Immature natural killer cell (primary cell): ENCODE measurements around the gene LRMDA. TPM values are rescaled to one million over a fixed set of nuclear protein-coding genes. Genes with fewer than 3 reads are reported as not detected.

Experiments
- DNase-seq, 3 donors: peaks; one replicate each; pipeline ENCODE4 v3.0.0; 2022; ENCODE audit warnings: mixed read lengths in 1 of 3
- H3K27ac Mint-ChIP-seq, 6 donors: one replicate each; pipeline ENCODE4 v1.8.0; 2020; ENCODE audit warnings: mixed read lengths in 6 of 6, mild to moderate bottlenecking in 5 of 6, inconsistent platforms in 4 of 6, moderate library complexity in 3 of 6
- H3K27me3 Mint-ChIP-seq, 3 donors: one replicate each; pipeline ENCODE4 v1.8.0; 2020 to 2021; ENCODE audit warnings: low read depth in 3 of 3, mild to moderate bottlenecking in 3 of 3, mixed read lengths in 3 of 3, moderate library complexity in 3 of 3, inconsistent platforms in 1 of 3
- H3K36me3 Mint-ChIP-seq, 3 donors: one replicate each; pipeline ENCODE4 v1.8.0; 2020; ENCODE audit warnings: mixed read lengths in 3 of 3, inconsistent platforms in 2 of 3, mild to moderate bottlenecking in 2 of 3
- H3K4me1 Mint-ChIP-seq, 2 donors: one replicate each; pipeline ENCODE4 v1.8.0; 2020; ENCODE audit warnings: inconsistent platforms in 2 of 2, mild to moderate bottlenecking in 2 of 2, mixed read lengths in 2 of 2, moderate library complexity in 1 of 2
- H3K4me3 Mint-ChIP-seq, 5 donors: one replicate each; pipeline ENCODE4 v1.8.0; 2020; ENCODE audit warnings: mild to moderate bottlenecking in 5 of 5, mixed read lengths in 5 of 5, inconsistent platforms in 3 of 5, moderate library complexity in 3 of 5
- H3K9me3 Mint-ChIP-seq, 6 donors: one replicate each; pipeline ENCODE4 v1.8.0; 2020; ENCODE audit warnings: mild to moderate bottlenecking in 6 of 6, mixed read lengths in 6 of 6, inconsistent platforms in 4 of 6, moderate library complexity in 3 of 6
- polyA plus RNA-seq, 3 donors: library from polyadenylated mRNA; unstranded; fragments of 300-500 nt; fragmentation: Illumina TruSeq; gene quantifications; one replicate each; pipeline ENCODE4 v1.2.3, GENCODE V29; 2021

The LRMDA gene
- polyA plus RNA-seq, 3 donors from 2014 or later, result 1.7 to 14.2 (median 2.3) TPM

DNA sequence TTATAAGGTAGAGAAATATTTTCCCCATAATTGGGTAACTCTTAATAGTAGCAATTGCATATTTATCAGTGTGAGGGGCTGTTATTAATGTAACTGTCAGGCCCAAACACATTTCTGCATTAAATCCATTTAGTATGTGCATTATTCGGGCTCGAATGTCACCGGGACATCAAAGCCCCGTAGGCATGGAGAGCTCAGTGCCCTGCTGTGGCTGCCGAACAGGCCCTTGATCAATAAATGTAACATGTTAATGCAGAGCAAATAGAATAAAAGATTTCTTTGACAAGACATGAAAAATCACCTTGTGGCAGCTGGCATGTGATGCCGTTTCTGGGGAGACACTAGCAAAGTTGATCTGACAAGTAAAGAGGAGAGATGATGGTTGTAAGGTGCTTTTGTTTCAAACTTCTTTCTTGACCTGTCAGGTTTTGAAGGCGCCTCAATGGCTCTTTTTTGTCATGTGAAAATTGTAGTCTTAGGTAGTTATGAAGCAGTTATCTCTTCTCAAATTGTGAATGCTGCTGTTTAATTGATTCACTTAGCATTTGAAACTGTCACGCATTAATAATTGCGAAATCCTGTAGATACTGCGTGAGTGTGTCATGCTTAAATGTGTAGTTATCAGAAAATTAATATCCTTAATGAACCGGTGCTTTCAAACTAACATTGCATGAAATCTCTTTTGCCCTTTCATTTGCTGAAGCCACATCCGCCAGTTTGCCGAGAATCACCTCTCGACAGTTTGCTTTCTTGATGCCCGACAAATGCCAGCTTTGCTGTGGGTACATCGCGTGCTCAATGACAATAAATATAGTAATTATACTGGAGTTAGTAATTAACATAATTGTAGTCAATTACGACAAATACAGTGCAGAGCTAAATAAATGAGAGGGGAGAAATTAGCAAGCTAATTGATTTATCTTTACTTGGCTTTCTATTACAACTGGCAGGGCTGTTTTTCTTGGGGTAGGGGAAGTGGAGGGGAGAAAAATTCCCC lies 19.5 kb downstream of the LRMDA start:
- H3K36me3 Mint-ChIP-seq, result no peaks in the 10 kb centered on the region
- H3K27me3 Mint-ChIP-seq, result peaks cover 0 to 16% (median 2%) of the 10 kb centered on the region in 3 donors
- DNase-seq, result no peak
- no peak overlapping the region for H3K27ac Mint-ChIP-seq
- H3K9me3 Mint-ChIP-seq, result peaks cover 0 to 10% (median 3%) of the 10 kb centered on the region in 6 donors
- no peak overlapping the region for H3K4me3 Mint-ChIP-seq
- H3K4me1 Mint-ChIP-seq, result no peaks in the 10 kb centered on the region

DNA sequence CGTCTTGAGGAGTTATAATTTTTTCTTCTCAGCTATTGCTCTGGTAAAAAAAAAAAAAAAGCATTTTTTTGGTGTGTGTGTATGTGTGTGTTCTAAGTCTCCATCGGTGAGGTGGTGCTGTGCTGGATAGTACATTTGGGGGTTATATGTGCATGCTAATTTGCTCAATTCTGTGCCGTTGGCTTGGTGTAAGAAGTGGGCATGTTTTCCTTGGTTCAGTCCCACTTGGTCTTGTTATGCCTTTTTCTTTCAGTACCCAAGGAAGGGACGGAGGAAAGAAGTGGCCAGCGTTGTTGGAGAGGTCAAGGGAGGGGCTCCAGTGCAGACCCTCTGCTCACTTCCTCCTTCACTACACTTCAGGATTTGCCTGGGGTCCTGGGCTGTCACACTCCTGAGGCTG lies 20.4 kb downstream of the LRMDA start:
- Mint-ChIP-seq H3K36me3 (no peaks in the 10 kb centered on the region), H3K4me1 (no peaks in the 10 kb centered on the region), H3K4me3 (no peak overlapping the region), H3K27ac (no peak overlapping the region), H3K9me3 (peaks cover 0 to 1% (median under 1%) of the 10 kb centered on the region in 6 donors), H3K27me3 (peaks cover 0 to 14% (median 2%) of the 10 kb centered on the region in 3 donors)
- DNase-seq, result no peak

DNA sequence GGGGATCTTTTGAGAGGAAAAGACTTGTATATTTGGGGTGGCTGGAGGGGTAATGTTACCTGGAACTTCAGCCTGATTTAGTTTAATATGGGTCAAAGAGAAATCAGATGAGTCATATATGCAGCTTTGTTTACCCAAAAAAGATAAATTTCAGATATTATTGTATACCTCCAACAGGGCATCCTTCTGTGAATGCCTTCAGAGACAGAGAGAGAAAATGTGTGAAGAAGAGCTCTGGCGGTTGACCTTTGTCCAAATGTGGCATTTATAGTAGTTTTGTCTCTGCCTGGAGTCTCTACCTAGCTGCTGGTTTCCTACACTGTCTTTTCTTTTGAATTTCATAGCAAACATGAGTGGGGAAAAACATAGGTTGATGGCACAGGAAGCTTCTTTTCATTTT lies 21.6 kb downstream of the LRMDA start:
- no peaks in the 10 kb centered on the region for H3K4me1 Mint-ChIP-seq
- H3K36me3 Mint-ChIP-seq, result no peaks in the 10 kb centered on the region
- DNase-seq, result no peak
- H3K27me3 Mint-ChIP-seq, result peaks cover 0 to 10% (median 2%) of the 10 kb centered on the region in 3 donors
- no peak overlapping the region for H3K27ac Mint-ChIP-seq
- H3K4me3 Mint-ChIP-seq, result no peak overlapping the region
- no peaks in the 10 kb centered on the region for H3K9me3 Mint-ChIP-seq

DNA sequence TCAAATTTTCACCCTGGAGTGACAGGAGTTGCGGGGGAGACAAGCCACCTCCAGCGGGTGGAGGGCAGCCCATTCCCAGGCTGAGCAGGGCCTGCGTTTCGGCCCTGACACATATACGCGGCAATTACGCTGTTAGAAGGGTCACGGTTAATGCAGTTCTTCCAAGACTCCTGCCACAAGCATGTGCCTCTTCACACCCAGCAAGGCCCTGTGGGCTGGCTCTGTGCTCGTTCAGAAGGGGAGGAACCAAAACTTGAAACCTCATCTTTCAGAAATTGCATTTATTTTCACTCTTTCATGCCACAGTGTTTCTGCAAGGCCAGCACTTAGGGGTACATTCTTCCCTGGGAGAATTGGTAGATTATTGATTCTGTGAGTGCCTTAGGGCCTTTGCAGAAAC lies 24.7 kb downstream of the LRMDA start:
- Mint-ChIP-seq H3K4me3 (no peak overlapping the region), H3K4me1 (no peaks in the 10 kb centered on the region), H3K9me3 (no peaks in the 10 kb centered on the region), H3K36me3 (no peaks in the 10 kb centered on the region), H3K27me3 (peaks cover 0 to 2% (median 1%) of the 10 kb centered on the region in 3 donors), H3K27ac (no peak overlapping the region)
- no peak for DNase-seq

DNA sequence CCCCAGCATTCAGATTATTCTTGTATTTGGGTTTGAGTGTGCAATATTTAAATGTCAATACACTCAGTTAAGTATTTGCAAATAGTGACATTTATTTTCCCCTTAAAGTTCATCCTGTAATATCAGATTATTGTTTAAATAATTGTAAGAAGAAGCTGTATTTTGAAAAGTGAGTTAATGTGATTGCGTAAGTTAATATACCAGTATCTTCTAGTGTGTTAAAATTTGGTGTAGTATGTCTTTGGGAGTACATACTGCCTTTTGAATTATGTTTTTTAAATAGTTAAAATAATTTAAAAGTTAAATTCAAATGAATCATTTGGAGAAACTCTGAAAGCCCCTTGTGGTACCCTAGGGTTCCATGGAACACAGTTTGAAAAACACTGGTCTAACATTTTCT lies 28.6 kb downstream of the LRMDA start:
- Mint-ChIP-seq H3K27ac (no peak overlapping the region), H3K4me3 (no peak overlapping the region), H3K4me1 (no peaks in the 10 kb centered on the region), H3K36me3 (no peaks in the 10 kb centered on the region), H3K9me3 (no peaks in the 10 kb centered on the region), H3K27me3 (peaks cover 0 to 2% (median 1%) of the 10 kb centered on the region in 3 donors)
- no peak for DNase-seq

DNA sequence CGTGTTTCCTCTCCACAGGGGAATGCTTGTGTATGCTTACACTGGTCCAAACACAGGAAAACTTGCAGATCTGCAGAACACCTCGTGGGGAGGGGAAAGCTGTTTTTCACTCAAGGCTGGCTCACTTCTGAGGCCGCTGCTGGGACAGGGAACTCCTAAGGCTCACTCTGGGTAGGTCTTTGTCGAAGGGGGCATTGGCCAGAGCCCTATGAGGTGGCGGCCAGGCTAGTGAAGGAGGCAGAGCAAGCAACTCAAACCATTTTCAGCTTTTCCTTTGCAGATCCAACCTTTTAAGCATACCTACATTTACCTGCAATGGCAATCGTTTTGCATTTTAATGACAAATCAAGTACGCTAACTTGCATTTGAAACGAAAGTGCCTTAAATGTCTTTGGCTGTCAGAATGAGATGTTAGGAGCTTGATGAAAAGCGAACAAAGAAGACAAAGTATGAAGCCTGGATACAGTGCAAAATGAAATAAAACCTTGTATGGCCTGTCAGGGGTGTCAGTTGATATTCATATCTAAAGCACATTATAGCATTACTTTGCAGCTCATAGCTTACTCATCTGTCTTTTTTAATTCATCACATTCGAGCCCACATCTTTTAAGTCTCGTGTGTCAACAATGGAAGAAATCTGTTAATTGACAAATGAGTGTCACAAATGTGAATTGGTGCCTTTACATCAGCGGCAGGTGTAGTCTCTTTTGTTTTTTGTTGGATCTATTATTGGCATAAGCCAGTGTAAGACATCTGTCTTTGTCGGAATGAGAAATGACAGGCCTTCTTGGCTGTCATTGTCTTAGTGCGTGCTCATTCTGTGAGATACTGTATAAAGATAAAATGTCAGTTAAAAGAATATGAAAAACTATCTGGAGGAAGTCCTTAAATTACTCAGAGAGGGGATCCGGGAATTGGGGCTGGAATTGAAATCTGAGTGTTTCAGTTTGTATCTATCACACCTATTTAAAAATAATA lies 30.5 kb downstream of the LRMDA start:
- DNase-seq, result no peak
- no peaks in the 10 kb centered on the region for H3K9me3 Mint-ChIP-seq
- H3K27me3 Mint-ChIP-seq, result peaks cover under 1 to 5% (median 1%) of the 10 kb centered on the region in 3 donors
- H3K4me1 Mint-ChIP-seq, result no peaks in the 10 kb centered on the region
- no peak overlapping the region for H3K27ac Mint-ChIP-seq
- H3K36me3 Mint-ChIP-seq, result no peaks in the 10 kb centered on the region
- no peak overlapping the region for H3K4me3 Mint-ChIP-seq

DNA sequence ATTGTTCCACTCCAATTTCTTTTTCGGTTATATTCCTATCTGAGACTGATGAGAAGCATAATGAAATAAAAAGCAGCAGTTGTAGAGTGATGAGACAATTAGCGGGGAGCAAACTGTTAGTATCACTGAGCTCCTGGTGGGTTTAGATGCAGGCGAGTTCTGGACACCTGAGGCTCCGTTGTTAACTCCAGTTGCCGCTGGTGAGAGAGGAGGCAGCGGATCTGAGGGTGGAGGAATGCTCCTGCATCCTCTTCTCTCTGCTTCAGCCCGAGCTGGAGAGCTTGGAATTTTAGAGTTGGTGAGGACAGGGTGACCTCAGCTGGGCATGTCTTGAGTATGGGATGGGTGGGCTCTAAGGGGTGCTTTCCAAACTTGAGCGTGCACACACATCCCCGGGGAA lies 31.4 kb downstream of the LRMDA start:
- H3K27me3 Mint-ChIP-seq, result peaks cover 3 to 6% (median 5%) of the 10 kb centered on the region in 3 donors
- DNase-seq, result no peak
- H3K4me3 Mint-ChIP-seq, result no peak overlapping the region
- no peaks in the 10 kb centered on the region for H3K9me3 Mint-ChIP-seq
- no peaks in the 10 kb centered on the region for H3K36me3 Mint-ChIP-seq
- H3K27ac Mint-ChIP-seq, result no peak overlapping the region
- no peaks in the 10 kb centered on the region for H3K4me1 Mint-ChIP-seq

DNA sequence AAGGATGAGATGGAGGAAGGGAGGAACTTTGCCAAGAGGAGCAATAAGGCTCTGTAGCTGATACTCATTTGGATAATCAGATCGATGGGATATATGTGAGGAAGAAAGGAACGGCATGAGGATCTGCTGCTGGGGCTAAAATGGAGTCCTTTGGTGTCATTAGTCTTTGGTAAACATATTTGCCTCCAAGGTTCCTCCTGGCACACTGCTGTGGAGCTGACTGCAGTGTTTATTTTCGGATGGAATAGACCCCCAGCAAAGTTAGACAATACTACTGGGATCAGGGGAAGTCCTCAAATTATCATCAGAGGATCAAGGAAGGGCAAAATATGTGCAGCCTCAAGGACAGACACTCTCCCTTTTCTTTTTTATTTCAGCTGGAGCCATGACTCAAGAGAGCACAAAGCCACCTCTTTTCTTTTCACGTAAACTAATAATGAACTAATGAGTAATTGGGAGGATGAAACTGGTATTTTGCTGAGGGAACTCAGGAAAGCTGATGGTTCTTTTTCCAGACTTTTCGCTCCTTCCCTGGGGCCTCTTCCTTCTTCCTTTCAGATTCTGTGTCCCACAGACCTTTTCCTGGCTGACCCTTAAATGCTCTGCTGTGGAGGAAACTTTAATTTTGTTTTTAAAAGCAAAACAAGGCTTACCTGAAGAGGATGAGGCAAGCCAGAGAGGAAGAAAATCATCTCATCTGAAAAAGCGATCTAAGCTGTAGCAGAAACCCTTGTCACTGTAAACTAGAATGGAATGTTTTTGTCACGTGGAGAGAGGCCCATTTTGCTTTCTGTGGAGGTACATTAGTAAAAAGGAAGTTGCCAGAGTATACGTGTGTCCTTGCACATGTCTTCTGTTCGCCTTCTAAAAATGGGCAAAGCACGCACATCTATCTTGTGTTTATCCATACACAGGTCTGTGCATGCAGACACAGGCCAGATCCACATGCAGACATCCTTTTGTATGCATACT lies 33.3 kb downstream of the LRMDA start:
- Mint-ChIP-seq H3K4me3 (no peak overlapping the region), H3K4me1 (no peaks in the 10 kb centered on the region), H3K27me3 (peaks cover 3 to 5% (median 5%) of the 10 kb centered on the region in 3 donors), H3K27ac (no peak overlapping the region), H3K9me3 (no peaks in the 10 kb centered on the region), H3K36me3 (no peaks in the 10 kb centered on the region)
- DNase-seq, result no peak

DNA sequence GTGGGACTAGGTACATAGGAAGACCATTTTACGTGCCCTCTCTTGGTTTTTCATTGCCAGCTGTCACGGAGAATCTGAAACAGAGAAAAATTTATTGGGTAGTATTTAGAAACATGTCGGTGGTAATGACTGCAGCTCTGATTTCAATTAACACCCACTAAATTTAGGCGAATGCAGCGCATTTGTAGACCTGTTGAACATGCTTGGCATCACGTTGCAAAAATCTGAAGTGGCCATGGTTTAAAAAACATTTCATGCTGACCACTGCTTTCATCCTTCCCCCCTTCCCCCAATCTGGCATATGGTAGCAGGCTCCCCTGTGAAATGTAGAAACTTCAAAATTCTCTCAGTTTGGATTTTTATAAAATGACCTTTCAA lies 34.0 kb downstream of the LRMDA start:
- H3K27ac Mint-ChIP-seq, result no peak overlapping the region
- no peaks in the 10 kb centered on the region for H3K9me3 Mint-ChIP-seq
- peaks cover 3 to 5% (median 5%) of the 10 kb centered on the region in 3 donors for H3K27me3 Mint-ChIP-seq
- H3K4me1 Mint-ChIP-seq, result no peaks in the 10 kb centered on the region
- no peaks in the 10 kb centered on the region for H3K36me3 Mint-ChIP-seq
- no peak overlapping the region for H3K4me3 Mint-ChIP-seq
- DNase-seq, result no peak

DNA sequence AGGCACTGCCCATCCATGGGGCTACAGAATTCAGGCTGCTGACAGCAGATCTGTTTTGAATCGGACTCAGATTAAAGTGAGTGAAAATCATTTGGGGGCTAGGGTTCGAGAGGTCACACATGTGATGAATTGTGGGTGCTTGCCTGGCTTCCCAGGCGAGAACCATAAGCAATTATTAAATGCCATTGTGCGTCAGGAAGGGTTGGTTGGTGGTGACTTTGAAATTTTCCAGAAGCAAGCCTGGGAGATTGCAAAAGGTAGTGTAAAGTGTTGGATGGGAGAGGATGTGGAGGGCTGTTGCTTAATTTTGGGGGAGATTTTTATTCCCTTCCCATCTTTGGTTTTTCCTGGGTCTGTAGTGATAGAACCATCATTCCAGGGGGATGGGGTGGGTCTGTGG lies 34.6 kb downstream of the LRMDA start:
- H3K9me3 Mint-ChIP-seq, result no peaks in the 10 kb centered on the region
- no peak overlapping the region for H3K27ac Mint-ChIP-seq
- no peak for DNase-seq

DNA sequence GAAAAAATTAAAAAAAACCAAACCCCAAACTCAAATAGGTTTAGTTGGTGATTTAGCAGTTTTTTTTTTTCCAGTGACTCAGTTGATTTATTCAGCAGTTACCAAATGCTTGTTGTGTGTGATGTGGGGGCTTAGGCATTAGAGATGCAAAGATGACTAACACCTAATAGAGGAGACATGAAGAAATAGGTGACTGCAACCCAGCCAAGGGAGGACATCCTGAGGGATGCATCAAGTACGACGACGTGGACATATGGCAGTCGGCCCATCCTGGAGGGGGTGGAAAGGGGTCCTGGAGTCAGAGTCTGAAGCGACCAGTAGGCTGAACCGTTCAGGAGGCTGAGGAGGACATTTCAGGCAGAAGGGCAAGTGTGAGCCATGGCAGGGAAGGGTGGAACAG lies 35.5 kb downstream of the LRMDA start:
- Mint-ChIP-seq H3K4me1 (no peaks in the 10 kb centered on the region), H3K36me3 (no peaks in the 10 kb centered on the region), H3K27me3 (peaks cover 3 to 5% (median 5%) of the 10 kb centered on the region in 3 donors), H3K4me3 (no peak overlapping the region), H3K9me3 (no peaks in the 10 kb centered on the region), H3K27ac (no peak overlapping the region)
- DNase-seq, result no peak

More for the DNA sequence above, 34.6 kb downstream of the LRMDA start:
- no peaks in the 10 kb centered on the region for H3K4me1 Mint-ChIP-seq
- peaks cover 3 to 5% (median 5%) of the 10 kb centered on the region in 3 donors for H3K27me3 Mint-ChIP-seq
- H3K36me3 Mint-ChIP-seq, result no peaks in the 10 kb centered on the region
- H3K4me3 Mint-ChIP-seq, result no peak overlapping the region

DNA sequence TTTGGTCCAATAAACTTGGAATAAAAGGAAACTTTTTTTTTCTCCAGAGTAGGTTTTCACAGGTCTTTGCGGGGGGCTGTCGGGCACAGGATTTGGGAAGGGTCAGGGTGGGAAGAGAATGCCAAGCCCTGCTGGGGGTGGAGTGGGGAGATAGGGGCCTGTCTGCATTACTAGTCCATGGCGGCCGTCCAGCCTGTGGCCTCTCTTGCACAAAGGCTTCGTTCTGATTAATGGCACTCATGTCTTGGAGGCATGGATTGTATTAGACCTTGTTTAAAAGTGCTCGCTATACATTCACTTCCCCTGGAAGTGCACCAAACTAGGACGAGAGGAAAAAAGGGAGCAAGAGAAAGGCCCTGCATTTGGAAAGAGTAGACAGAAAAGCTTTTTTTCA lies 37.2 kb downstream of the LRMDA start:
- DNase-seq, result no peak
- Mint-ChIP-seq H3K4me3 (no peak overlapping the region), H3K27ac (no peak overlapping the region), H3K27me3 (peaks cover 3 to 7% (median 5%) of the 10 kb centered on the region in 3 donors), H3K9me3 (no peaks in the 10 kb centered on the region), H3K36me3 (no peaks in the 10 kb centered on the region), H3K4me1 (no peaks in the 10 kb centered on the region)

DNA sequence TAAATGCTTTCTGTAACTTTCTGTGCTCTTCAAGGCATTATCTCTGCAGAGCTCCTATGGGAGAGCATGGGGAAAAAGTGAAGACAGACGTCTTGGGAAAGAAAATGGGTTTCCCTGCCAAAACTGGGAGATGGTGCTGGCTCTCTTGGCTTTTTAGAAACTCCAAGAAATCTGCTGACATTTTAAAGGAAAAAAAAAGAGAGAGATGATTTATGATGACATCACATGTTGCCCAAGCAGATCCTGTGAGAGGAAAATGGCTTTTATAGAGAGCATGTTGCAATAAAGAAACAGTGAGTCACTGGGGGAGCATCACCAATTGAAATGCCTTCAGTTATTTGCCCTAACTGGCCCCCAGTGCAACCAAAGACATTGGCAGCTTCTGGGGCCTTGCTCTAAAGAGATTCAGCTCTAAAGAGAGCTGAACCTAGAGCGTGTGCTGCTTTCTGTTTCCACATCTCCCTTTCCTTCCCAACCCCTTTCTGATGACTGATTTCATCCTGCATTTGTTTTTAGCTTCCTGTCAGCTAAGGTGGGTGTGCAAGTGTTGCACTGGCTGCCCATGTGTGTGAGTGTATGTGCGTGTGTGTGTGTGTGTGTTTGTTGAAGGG lies 37.7 kb downstream of the LRMDA start:
- H3K9me3 Mint-ChIP-seq, result no peaks in the 10 kb centered on the region
- peaks cover 3 to 10% (median 7%) of the 10 kb centered on the region in 3 donors for H3K27me3 Mint-ChIP-seq
- no peaks in the 10 kb centered on the region for H3K36me3 Mint-ChIP-seq
- no peak overlapping the region for H3K4me3 Mint-ChIP-seq
- no peaks in the 10 kb centered on the region for H3K4me1 Mint-ChIP-seq
- no peak overlapping the region for H3K27ac Mint-ChIP-seq
- DNase-seq, result no peak
